Thyroid gland (tissue), 4 donors: Measurements from ENCODE around the gene LIN7B. TPM values are rescaled to one million over a fixed set of nuclear protein-coding genes. Genes with fewer than 3 reads are reported as not detected.

Source experiments
- DNase-seq, 2 donors: peaks; one replicate each; pipeline ENCODE4 v3.0.0-alpha.2; 2019
- H3K27ac ChIP-seq, 3 donors: fragments of 200-600 bp; sonication (generic); 1 replicate in 2 of 3; 2 replicates in 1 of 3; pipeline ENCODE4 v1.5.1; 2016 to 2019; ENCODE audit warnings: mild to moderate bottlenecking in 1 of 3, moderate library complexity in 1 of 3
- H3K27me3 ChIP-seq: fragments of 200-600 bp; sonication (generic); one replicate; pipeline ENCODE4 v1.5.1; 2019
- H3K36me3 ChIP-seq, 2 donors: fragments of 200-600 bp; sonication (generic); one replicate each; pipeline ENCODE4 v1.5.1; 2016 to 2019
- H3K4me1 ChIP-seq, 2 donors: fragments of 200-600 bp; sonication (generic); one replicate each; pipeline ENCODE4 v1.5.1; 2017 to 2019
- H3K4me3 ChIP-seq, 3 donors: fragments of 200-600 bp; sonication (generic); replicated peaks in 1 of 3; 1 replicate in 2 of 3; 2 replicates in 1 of 3; pipeline ENCODE4 v1.5.1; 2016; ENCODE audit warnings: mild to moderate bottlenecking in 1 of 3
- H3K9me3 ChIP-seq: fragments of 200-600 bp; sonication (generic); one replicate; pipeline ENCODE4 v1.5.1; 2017
- CTCF ChIP-seq, 6 experiments: fragments of 200-600 bp in 3 of 6; fragments of 450-650 bp in 3 of 6; sonication (generic) in 3 of 6; IDR thresholded peaks; one replicate each; pipeline ENCODE4 v1.5.1; 2016 to 2019; ENCODE audit warnings: antibody characterized with exemption in 6 of 6, mild to moderate bottlenecking in 2 of 6, inconsistent platforms in 1 of 6, moderate library complexity in 1 of 6
- POLR2A ChIP-seq, 2 donors: fragments of 450-650 bp; IDR thresholded peaks; one replicate each; pipeline ENCODE4 v1.6.1; 2017; ENCODE audit warnings: antibody characterized with exemption in 2 of 2, mild to moderate bottlenecking in 2 of 2, moderate library complexity in 1 of 2
- WGBS, 2 donors: methylation state at CpG; one replicate each; pipeline ENCODE4 v1.1.5; 2017; 5-methylcytosine and 5-hydroxymethylcytosine counted together
- intact Hi-C: fragments of 100-400 bp; cut with DNase I; formaldehyde crosslinking; loops from one replicate; pipeline ENCODE4 v1.15.1; 2023
- total RNA-seq, 4 donors: library from RNA; depleted of rRNA; stranded (reverse); fragments of >200 nt; gene quantifications; one replicate each; pipeline ENCODE4 v1.2.3, GENCODE V29; 2016

LIN7B gene
- total RNA-seq, 4 donors from 2014 or later = 10.5 to 17.7 (median 13.8) TPM

DNA sequence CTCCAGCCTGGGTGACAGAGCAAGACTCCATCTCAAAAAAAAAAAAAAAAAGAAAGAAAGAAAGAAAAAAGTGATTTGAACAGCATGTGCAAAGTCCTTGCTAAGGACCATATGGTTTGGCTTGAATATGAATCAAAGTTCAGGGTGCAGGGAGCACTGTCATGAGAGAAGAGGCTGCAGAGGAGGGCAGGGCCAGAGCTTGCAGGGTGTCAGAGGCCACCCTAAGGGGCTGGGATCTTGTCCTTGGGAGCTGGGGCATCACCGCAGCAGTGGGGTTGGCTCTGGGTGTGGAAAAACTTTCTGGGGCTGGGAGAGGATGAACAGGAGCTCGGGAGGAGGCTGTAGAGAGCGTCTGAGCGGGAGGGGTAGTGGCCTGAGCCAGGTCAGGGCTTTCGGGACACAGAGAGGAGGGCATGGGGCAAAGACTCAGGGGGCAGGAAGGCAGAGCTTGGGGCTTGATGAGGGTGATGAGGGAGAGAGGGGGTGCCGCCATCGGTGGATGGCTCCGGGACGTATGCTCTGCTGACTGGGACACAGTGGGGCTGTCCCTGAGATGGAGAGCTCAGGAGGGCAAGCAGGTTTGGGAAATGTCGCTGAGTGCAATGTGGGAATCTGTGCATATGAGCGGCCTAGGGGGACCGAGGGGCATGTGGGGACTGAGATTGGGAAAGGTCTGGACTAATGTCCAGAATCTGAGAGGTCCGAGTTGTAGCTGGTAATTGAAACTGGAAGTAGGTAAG, 46.5 kb downstream of the LIN7B start:
- TF ChIP-seq CTCF (IDR thresholded peaks at IDR 0.05) (no peak), POLR2A (IDR thresholded peaks at IDR 0.05) (no peak)
- Histone ChIP-seq H3K4me1 (peaks cover 9 to 34% of the 10 kb centered on the region in 2 donors), H3K4me3 (no peak overlapping the region), H3K36me3 (no peaks in the 10 kb centered on the region), H3K27ac (no peak overlapping the region), H3K9me3 (no peaks in the 10 kb centered on the region), H3K27me3 (no peaks in the 10 kb centered on the region)
- no peak for DNase-seq
- WGBS, 2 donors = 90 to 91% methylated on average over 13 of the region's 13 CpGs
- intact Hi-C loops = no loop called here

DNA sequence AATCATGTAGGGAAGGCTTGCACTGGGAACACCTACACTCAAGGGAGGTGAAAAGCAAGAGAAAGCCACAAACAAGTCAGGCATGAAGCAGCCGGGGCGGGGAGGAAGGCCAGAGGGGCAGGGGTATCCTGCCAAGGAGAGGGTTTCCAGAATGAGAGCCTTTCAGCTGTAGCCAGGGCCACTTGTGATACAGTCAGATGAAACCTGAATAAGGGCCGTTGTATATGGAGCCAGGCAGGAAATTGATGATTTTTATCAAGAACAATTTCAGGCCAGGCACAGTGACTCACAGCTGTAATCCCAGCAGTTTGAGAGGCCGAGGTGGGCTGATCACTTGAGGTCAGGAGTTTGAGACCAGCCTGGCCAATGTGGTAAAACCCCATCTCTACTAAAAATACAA, 47.8 kb downstream of the LIN7B start:
- no peaks in the 10 kb centered on the region for H3K36me3 ChIP-seq
- no peak for TF ChIP-seq POLR2A (IDR thresholded peaks at IDR 0.05)
- no peak for TF ChIP-seq CTCF (IDR thresholded peaks at IDR 0.05)
- H3K9me3 ChIP-seq = no peaks in the 10 kb centered on the region
- H3K27me3 ChIP-seq = no peaks in the 10 kb centered on the region
- peak overlapping the region; percentile 13 to 57 (median 51) for H3K27ac ChIP-seq
- intact Hi-C loops = no loop called here
- peak; percentile 75 to 82 for DNase-seq
- peaks cover 12 to 38% of the 10 kb centered on the region in 2 donors for H3K4me1 ChIP-seq
- 14 to 20% methylated on average over 4 of the region's 4 CpGs for WGBS, 2 donors
- no peak overlapping the region for H3K4me3 ChIP-seq

DNA sequence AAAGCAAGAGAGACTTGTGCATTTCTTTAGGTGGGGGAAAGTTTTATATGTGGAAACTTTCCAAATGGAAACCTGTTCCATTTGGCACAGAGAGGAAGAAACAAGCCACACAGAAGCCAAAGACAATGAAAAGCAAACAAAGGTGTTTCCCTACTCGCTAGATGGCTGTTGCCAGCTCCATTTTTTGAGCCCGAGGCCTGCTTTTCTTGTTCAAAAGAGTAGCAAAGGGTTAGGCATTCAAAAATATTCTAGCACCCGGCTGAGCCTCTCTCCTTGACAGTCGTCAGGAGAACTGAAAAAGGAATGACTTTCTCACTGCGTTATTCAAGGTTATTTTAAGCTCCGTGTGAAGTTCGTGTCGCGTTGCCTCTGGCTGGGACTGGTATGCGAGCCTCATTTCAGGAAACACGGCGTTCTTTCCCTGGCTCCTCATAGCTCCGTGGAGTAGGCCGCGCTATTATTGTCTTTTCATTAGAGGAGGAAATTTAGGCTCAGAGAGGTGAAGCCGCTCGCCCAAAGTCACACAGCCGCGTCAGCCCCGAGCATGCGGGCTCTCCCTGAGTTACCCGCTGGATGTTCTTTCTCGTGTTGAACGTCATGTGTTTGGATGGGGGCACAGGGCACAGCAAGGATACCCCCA, 51.1 kb downstream of the LIN7B start:
- Histone ChIP-seq H3K36me3 (peaks cover 0 to 3% of the 10 kb centered on the region in 2 donors), H3K27ac (peak overlapping the region; percentile 51 to 88 (median 72)), H3K9me3 (no peaks in the 10 kb centered on the region), H3K4me1 (peaks cover 12 to 29% of the 10 kb centered on the region in 2 donors), H3K4me3 (no peak overlapping the region), H3K27me3 (no peaks in the 10 kb centered on the region)
- intact Hi-C loops = no loop called here
- WGBS, 2 donors = 23 to 37% methylated on average over 18 to 24 of the region's 24 CpGs
- peak; percentile 65 to 69 for DNase-seq
- no peak for TF ChIP-seq POLR2A (IDR thresholded peaks at IDR 0.05)
- no peak for TF ChIP-seq CTCF (IDR thresholded peaks at IDR 0.05)

- 50 to 57% methylated on average over 12 to 21 of the region's 30 CpGs for WGBS, 2 donors
- H3K27me3 ChIP-seq = no peaks in the 10 kb centered on the region
- no peak for DNase-seq
- H3K4me1 ChIP-seq = peaks cover 12 to 29% of the 10 kb centered on the region in 2 donors
- peaks cover 0 to 7% of the 10 kb centered on the region in 2 donors for H3K36me3 ChIP-seq
- H3K9me3 ChIP-seq = no peaks in the 10 kb centered on the region
- TF ChIP-seq POLR2A (IDR thresholded peaks at IDR 0.05) (no peak), CTCF (IDR thresholded peaks at IDR 0.05) (no peak)
- no peak overlapping the region for H3K4me3 ChIP-seq
- intact Hi-C loops = no loop called here
- peak overlapping the region; percentile 51 to 88 (median 72) for H3K27ac ChIP-seq
Measured at GRCh38 chr19:49165865-49166301, 51.7 kb downstream of the LIN7B start.

GRCh38 chr19:49167857-49168409, 53.8 kb downstream of the LIN7B start:
- H3K9me3 ChIP-seq = no peaks in the 10 kb centered on the region
- H3K4me3 ChIP-seq = no peak overlapping the region
- TF ChIP-seq POLR2A (IDR thresholded peaks at IDR 0.05) = no peak
- TF ChIP-seq CTCF (IDR thresholded peaks at IDR 0.05) = no peak
- 90 to 97% methylated on average over 18 to 25 of the region's 25 CpGs for WGBS, 2 donors
- peaks cover 17 to 27% of the 10 kb centered on the region in 2 donors for H3K36me3 ChIP-seq
- DNase-seq = no peak
- H3K27me3 ChIP-seq = no peaks in the 10 kb centered on the region
- H3K27ac ChIP-seq = no peak overlapping the region
- H3K4me1 ChIP-seq = peaks cover 6 to 17% of the 10 kb centered on the region in 2 donors
- intact Hi-C loops = no loop called here
